Mesenchymal stem cell (in vitro differentiated cells and primary cell): Measurements from ENCODE around the gene CHCHD6.

Experiments used
- DNase-seq: peaks from one replicate; pipeline ENCODE4 v3.0.0-alpha.2; 2013
- H2AFZ ChIP-seq: one replicate; pipeline ENCODE4 v1.6.1; 2013; ENCODE audit warnings: low read depth, mild to moderate bottlenecking, control low read depth, inconsistent platforms, low read length, moderate library complexity
- H2AK5ac ChIP-seq: 2 replicates; pipeline ENCODE4 v1.6.1; 2013; ENCODE audit warnings: low read length, moderate library complexity, mild to moderate bottlenecking, inconsistent platforms; ENCODE audit not compliant: severe bottlenecking
- H2BK120ac ChIP-seq: one replicate; pipeline ENCODE4 v1.6.1; 2013; ENCODE audit warnings: low read depth, mild to moderate bottlenecking, inconsistent platforms, low read length, moderate library complexity
- H2BK12ac ChIP-seq, 2 experiments: one replicate each; pipeline ENCODE4 v1.6.1; 2013; ENCODE audit warnings: inconsistent platforms in 2 of 2, low read length in 2 of 2, mild to moderate bottlenecking in 2 of 2, moderate library complexity in 2 of 2, control low read depth in 1 of 2
- H2BK15ac ChIP-seq: one replicate; pipeline ENCODE4 v1.6.1; 2013; ENCODE audit warnings: mild to moderate bottlenecking, low read depth, inconsistent platforms; ENCODE audit not compliant: poor library complexity, severe bottlenecking
- H2BK5ac ChIP-seq: 2 replicates; pipeline ENCODE4 v1.6.1; 2013; ENCODE audit warnings: low read depth, mild to moderate bottlenecking, low read length, control low read depth, inconsistent platforms; ENCODE audit not compliant: poor library complexity, severe bottlenecking
- H3K14ac ChIP-seq, 2 experiments: one replicate each; pipeline ENCODE4 v1.6.1; 2013; ENCODE audit warnings: inconsistent platforms in 2 of 2, low read length in 2 of 2, control low read depth in 1 of 2, mild to moderate bottlenecking in 1 of 2, moderate library complexity in 1 of 2
- H3K18ac ChIP-seq, 2 experiments: one replicate each; pipeline ENCODE4 v1.6.1; 2013; ENCODE audit warnings: inconsistent platforms in 2 of 2, low read length in 2 of 2, control low read depth in 1 of 2, low read depth in 1 of 2, mild to moderate bottlenecking in 1 of 2
- H3K23ac ChIP-seq, 2 experiments: one replicate each; pipeline ENCODE4 v1.6.1; 2013; ENCODE audit warnings: inconsistent platforms in 2 of 2, low read length in 2 of 2, mild to moderate bottlenecking in 2 of 2, moderate library complexity in 2 of 2, control low read depth in 1 of 2
- H3K27ac ChIP-seq: 2 replicates; pipeline ENCODE4 v1.5.1; 2013; ENCODE audit warnings: mild to moderate bottlenecking, moderate library complexity, low read length, control low read depth, inconsistent platforms; ENCODE audit not compliant: poor library complexity, severe bottlenecking
- H3K27me3 ChIP-seq, 2 experiments: 2 replicates each; pipeline versions ENCODE4 v1.6.1 to v1.7.0; 2013; ENCODE audit warnings: low read length in 2 of 2, mild to moderate bottlenecking in 2 of 2, moderate library complexity in 2 of 2, control low read depth in 1 of 2, inconsistent platforms in 1 of 2; ENCODE audit not compliant: control insufficient read depth in 1 of 2, insufficient read depth in 1 of 2
- H3K36me3 ChIP-seq, 2 experiments: 2 replicates each; pipeline versions ENCODE4 v1.6.1 to v1.7.0; 2013; ENCODE audit warnings: low read length in 2 of 2, control low read depth in 1 of 2, inconsistent platforms in 1 of 2, low read depth in 1 of 2, mild to moderate bottlenecking in 1 of 2; ENCODE audit not compliant: insufficient read depth in 2 of 2, control insufficient read depth in 1 of 2
- H3K4ac ChIP-seq, 2 experiments: one replicate each; pipeline ENCODE4 v1.6.1; 2013; ENCODE audit warnings: inconsistent platforms in 2 of 2, low read length in 2 of 2, mild to moderate bottlenecking in 2 of 2, moderate library complexity in 2 of 2, control low read depth in 1 of 2, low read depth in 1 of 2
- H3K4me1 ChIP-seq: 2 replicates; pipeline ENCODE4 v1.6.1; 2013; ENCODE audit warnings: low read depth, low read length, control low read depth; ENCODE audit not compliant: control insufficient read depth, insufficient read depth
- H3K4me2 ChIP-seq: 2 replicates; pipeline ENCODE4 v1.6.1; 2013; ENCODE audit warnings: low read length, mild to moderate bottlenecking, inconsistent platforms; ENCODE audit not compliant: poor library complexity, severe bottlenecking
- H3K4me3 ChIP-seq, 2 experiments: 2 replicates each; pipeline versions ENCODE4 v1.5.1 to v1.7.0; 2013; ENCODE audit warnings: low read length in 2 of 2, mild to moderate bottlenecking in 2 of 2, control low read depth in 1 of 2, low read depth in 1 of 2; ENCODE audit not compliant: insufficient read depth in 1 of 2
- H3K79me1 ChIP-seq: replicated peaks from 2 replicates; pipeline ENCODE4 v1.6.1; 2013; ENCODE audit warnings: mild to moderate bottlenecking, control low read depth, low read length, inconsistent platforms; ENCODE audit not compliant: poor library complexity, severe bottlenecking
- H3K9ac ChIP-seq: 2 replicates; pipeline ENCODE4 v1.7.0; 2013; ENCODE audit warnings: mild to moderate bottlenecking, low read length, moderate library complexity
- H3K9me3 ChIP-seq: 2 replicates; pipeline ENCODE4 v1.7.0; 2013; ENCODE audit warnings: mild to moderate bottlenecking, low read length; ENCODE audit not compliant: control insufficient read depth
- H4K8ac ChIP-seq: one replicate; pipeline ENCODE4 v1.6.1; 2013; ENCODE audit warnings: inconsistent platforms, mild to moderate bottlenecking, low read length, moderate library complexity
- H4K91ac ChIP-seq: one replicate; pipeline ENCODE4 v1.6.1; 2013; ENCODE audit warnings: mild to moderate bottlenecking, low read length, inconsistent platforms
- WGBS: methylation state at CpG from one replicate; pipeline ENCODE4 v1.1.7; 2013; ENCODE audit warnings: mixed read lengths; 5-methylcytosine and 5-hydroxymethylcytosine counted together

The CHCHD6 gene

GRCh38 chr3:126885425-126885824, 181.4 kb downstream of the CHCHD6 start:
- no peak overlapping the region for H2BK12ac ChIP-seq
- H4K8ac ChIP-seq = no peak overlapping the region
- WGBS = 88% methylated on average over 1 of the region's 1 CpG
- H3K4ac ChIP-seq = no peak overlapping the region
- no peak overlapping the region for H2BK5ac ChIP-seq
- peaks cover 0 to 13% of the 10 kb centered on the region in 2 experiments for H3K36me3 ChIP-seq
- H2BK120ac ChIP-seq = no peak overlapping the region
- H3K4me3 ChIP-seq = no peak overlapping the region
- no peak overlapping the region for H3K27ac ChIP-seq
- no peak overlapping the region for H3K18ac ChIP-seq
- H4K91ac ChIP-seq = no peak overlapping the region
- no peak overlapping the region for H2AFZ ChIP-seq
- H3K4me1 ChIP-seq = no peaks in the 10 kb centered on the region
- H2BK15ac ChIP-seq = no peak overlapping the region
- DNase-seq = no peak
- H3K9me3 ChIP-seq = no peaks in the 10 kb centered on the region
- H3K79me1 ChIP-seq = peaks cover 5% of the 10 kb centered on the region
- H3K27me3 ChIP-seq = no peaks in the 10 kb centered on the region
- no peak overlapping the region for H3K14ac ChIP-seq
- no peak overlapping the region for H3K4me2 ChIP-seq
- no peak overlapping the region for H3K9ac ChIP-seq
- H3K23ac ChIP-seq = no peak overlapping the region
- H2AK5ac ChIP-seq = no peak overlapping the region

- Histone ChIP-seq H3K27ac (no peak overlapping the region), H3K9ac (no peak overlapping the region), H3K79me1 (peaks cover 5% of the 10 kb centered on the region), H3K4me3 (no peak overlapping the region), H3K4ac (no peak overlapping the region), H3K27me3 (no peaks in the 10 kb centered on the region), H3K4me2 (no peak overlapping the region), H3K9me3 (no peaks in the 10 kb centered on the region), H2BK5ac (no peak overlapping the region), H3K18ac (no peak overlapping the region), H4K91ac (no peak overlapping the region), H3K23ac (no peak overlapping the region), H2BK15ac (no peak overlapping the region), H2AK5ac (no peak overlapping the region), H3K14ac (no peak overlapping the region), H2BK12ac (peak overlapping the region in 1 of 2 experiments; percentile 43), H2BK120ac (no peak overlapping the region), H4K8ac (no peak overlapping the region), H2AFZ (no peak overlapping the region), H3K4me1 (no peaks in the 10 kb centered on the region), H3K36me3 (peaks cover 0 to 15% of the 10 kb centered on the region in 2 experiments)
- WGBS = 51% methylated on average over 5 of the region's 5 CpGs
- DNase-seq = peak; percentile 46
These were observed 182.2 kb downstream of the CHCHD6 start for GRCh38 chr3:126886217-126886616.

- 93% methylated on average over 7 of the region's 7 CpGs for WGBS
- H2BK15ac ChIP-seq = no peak overlapping the region
These were observed 183.6 kb downstream of the CHCHD6 start for GRCh38 chr3:126887686-126888085.

GRCh38 chr3:126888186-126888760, 184.2 kb downstream of the CHCHD6 start:
- H3K27me3 ChIP-seq = no peaks in the 10 kb centered on the region

More at GRCh38 chr3:126887686-126888085, 183.6 kb downstream of the CHCHD6 start:
- Histone ChIP-seq H3K23ac (no peak overlapping the region), H3K18ac (peak overlapping the region in 1 of 2 experiments; percentile 10), H3K79me1 (peaks cover 1% of the 10 kb centered on the region), H4K91ac (no peak overlapping the region), H3K9ac (no peak overlapping the region), H2BK120ac (no peak overlapping the region), H3K4me2 (no peak overlapping the region), H3K9me3 (no peaks in the 10 kb centered on the region), H2BK5ac (no peak overlapping the region), H2BK12ac (no peak overlapping the region), H3K4me3 (no peak overlapping the region), H3K27ac (no peak overlapping the region), H2AFZ (no peak overlapping the region), H3K36me3 (peaks cover 0 to 16% of the 10 kb centered on the region in 2 experiments), H3K14ac (no peak overlapping the region), H3K27me3 (no peaks in the 10 kb centered on the region), H3K4ac (no peak overlapping the region), H4K8ac (no peak overlapping the region), H3K4me1 (no peaks in the 10 kb centered on the region), H2AK5ac (no peak overlapping the region)
- DNase-seq = no peak

More at GRCh38 chr3:126888186-126888760, 184.2 kb downstream of the CHCHD6 start:
- H3K9ac ChIP-seq = no peak overlapping the region
- no peak overlapping the region for H3K18ac ChIP-seq
- H3K23ac ChIP-seq = no peak overlapping the region
- 95% methylated on average over 5 of the region's 5 CpGs for WGBS
- no peaks in the 10 kb centered on the region for H3K9me3 ChIP-seq
- no peak for DNase-seq
- no peak overlapping the region for H2AFZ ChIP-seq
- no peak overlapping the region for H3K4me3 ChIP-seq
- H3K4ac ChIP-seq = no peak overlapping the region
- H2BK15ac ChIP-seq = no peak overlapping the region
- H4K8ac ChIP-seq = no peak overlapping the region
- H3K4me2 ChIP-seq = no peak overlapping the region
- H3K27ac ChIP-seq = no peak overlapping the region
- H4K91ac ChIP-seq = no peak overlapping the region
- H2AK5ac ChIP-seq = no peak overlapping the region
- peaks cover 1% of the 10 kb centered on the region for H3K79me1 ChIP-seq
- no peak overlapping the region for H2BK120ac ChIP-seq
- no peaks in the 10 kb centered on the region for H3K4me1 ChIP-seq
- H2BK5ac ChIP-seq = no peak overlapping the region
- H3K36me3 ChIP-seq = peaks cover 0 to 16% of the 10 kb centered on the region in 2 experiments
- no peak overlapping the region for H3K14ac ChIP-seq
- H2BK12ac ChIP-seq = no peak overlapping the region
